ENCODE results near the gene TMEM235. TPM values are rescaled to one million over a fixed set of nuclear protein-coding genes. Genes with fewer than 3 reads are reported as not detected.
A peak's percentile ranks its signal among the peaks of the same experiment; 100 is the strongest.

The TMEM235 gene
- total and polyA plus RNA-seq, 9 of the 15 experiments (the other 6 are each of a cell fraction or from before 2014, with no cell fraction given) = not detected

GRCh38 chr17:78263063-78263735, 31.8 kb downstream of the TMEM235 start (continued):
- TF ChIP-seq HOMEZ (CRISPR knock-in tag; IDR thresholded peaks at IDR 0.05) (0 out of 2 replicates have a peak, but pooled peaks have one; percentile 14), POLR2A (conservative IDR thresholded peaks at IDR 0.05) (peak; percentile 80), FOXK2 (conservative IDR thresholded peaks at IDR 0.05 in 1 of 2, IDR thresholded peaks at IDR 0.05 in 1 of 2; ENCODE audit: low read depth in 2 of 2) (peak; percentile 88 to 91), GTF2F1 (IDR thresholded peaks at IDR 0.05; ENCODE audit: low read depth, low read length) (0 out of 2 replicates have a peak, but pooled peaks have one; percentile 20), SMAD4 (CRISPR knock-in tag; conservative IDR thresholded peaks at IDR 0.05) (peak; percentile 89), ZNF668 (CRISPR knock-in tag; IDR thresholded peaks at IDR 0.05) (peak; percentile 65; the same call in 1 of the 2 replicates), ARID3A (IDR thresholded peaks at IDR 0.05; ENCODE audit: borderline replicate concordance, low read depth, low read length) (no peak), YY1 (IDR thresholded peaks at IDR 0.05; ENCODE audit: borderline replicate concordance in 1 of 3, control insufficient read depth in 1 of 3, extremely low read depth in 1 of 3, insufficient read depth in 3 of 3, insufficient read length in 1 of 3, insufficient replicate concordance in 2 of 3, low read depth in 1 of 3, low read length in 2 of 3) (peak in 2 of 3 experiments; percentile 53 to 54), EP300 (IDR thresholded peaks at IDR 0.05; ENCODE audit: low read length) (peak; percentile 87), ZC3H4 (CRISPR knock-in tag; IDR thresholded peaks at IDR 0.05; ENCODE audit: borderline replicate concordance) (no peak), REST (IDR thresholded peaks at IDR 0.05; ENCODE audit: borderline replicate concordance) (peak; percentile 25; the same call in 1 of the 2 replicates), REST (CRISPR knock-in tag; IDR thresholded peaks at IDR 0.05; ENCODE audit: low read depth) (peak; percentile 78), ELF1 (tag; IDR thresholded peaks at IDR 0.05) (peak; percentile 87), MBD2 (IDR thresholded peaks at IDR 0.05; ENCODE audit: borderline replicate concordance, low read depth) (peak; percentile 69), MCM5 (IDR thresholded peaks at IDR 0.05; ENCODE audit: low read depth) (no peak), SRSF9 (IDR thresholded peaks at IDR 0.05; ENCODE audit: borderline replicate concordance, low read depth, low read length) (no peak)
